Measurements from ENCODE around the gene PLCG2. TPM values are rescaled to one million over a fixed set of nuclear protein-coding genes. Genes with fewer than 3 reads are reported as not detected.

PLCG2 gene
- total RNA-seq, 1 donor from 2014 or later, result 7.1 TPM

DNA sequence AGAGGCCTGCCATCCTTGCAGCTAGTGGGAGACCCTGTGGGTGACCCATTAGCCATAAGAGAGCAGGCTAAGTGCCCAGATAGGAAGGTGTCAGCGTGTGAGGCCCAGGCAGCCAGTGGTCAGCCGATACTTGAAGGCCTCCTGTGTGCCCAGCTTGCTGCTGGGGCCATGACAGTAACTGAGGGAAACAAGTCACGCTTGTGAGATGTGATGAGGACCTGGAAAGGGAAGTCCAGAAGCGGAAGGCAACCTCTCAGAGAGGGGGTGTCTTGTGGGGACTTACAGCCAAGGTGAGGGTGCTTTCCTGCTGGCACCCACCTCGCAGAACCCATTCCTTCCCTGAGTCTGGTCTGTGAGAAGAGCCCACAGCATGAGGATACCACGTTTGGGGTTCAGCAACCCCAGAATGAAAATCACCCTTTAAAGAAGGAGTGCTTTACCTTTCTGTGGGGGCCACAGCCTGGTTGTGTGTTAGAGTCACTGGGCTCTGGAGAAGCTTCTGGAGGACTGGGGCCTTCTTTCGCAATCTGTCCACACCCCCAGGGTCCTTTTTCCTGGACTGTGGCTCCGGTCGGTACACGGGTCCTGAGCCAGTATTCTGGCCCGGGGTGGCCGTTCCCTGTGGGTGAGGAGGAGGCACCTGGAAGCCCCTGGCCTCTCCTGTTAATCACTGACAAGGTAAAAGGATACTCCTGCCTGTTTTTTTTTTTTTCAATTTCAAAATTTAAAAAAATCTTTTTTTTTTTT is 53.9 kb downstream of the PLCG2 start:
- intact Hi-C loops (cut with micrococcal nuclease), result loop anchor here (5.0 kb wide), 1 partner anchor 36 kb away; no protein-coding TSS in a partner anchor
- Mint-ChIP-seq H3K27me3 (ENCODE audit: low read depth) (peaks cover 2% of the 10 kb centered on the region), H3K36me3 (ENCODE audit: low read depth) (no peaks in the 10 kb centered on the region), H3K9me3 (no peaks in the 10 kb centered on the region), H3K4me3 (ENCODE audit: low read depth) (no peak overlapping the region), H3K27ac (no peak overlapping the region), H3K4me1 (ENCODE audit: low read depth) (peaks cover 14% of the 10 kb centered on the region)
- DNase-seq (ENCODE audit: low spot score), result no peak

DNA sequence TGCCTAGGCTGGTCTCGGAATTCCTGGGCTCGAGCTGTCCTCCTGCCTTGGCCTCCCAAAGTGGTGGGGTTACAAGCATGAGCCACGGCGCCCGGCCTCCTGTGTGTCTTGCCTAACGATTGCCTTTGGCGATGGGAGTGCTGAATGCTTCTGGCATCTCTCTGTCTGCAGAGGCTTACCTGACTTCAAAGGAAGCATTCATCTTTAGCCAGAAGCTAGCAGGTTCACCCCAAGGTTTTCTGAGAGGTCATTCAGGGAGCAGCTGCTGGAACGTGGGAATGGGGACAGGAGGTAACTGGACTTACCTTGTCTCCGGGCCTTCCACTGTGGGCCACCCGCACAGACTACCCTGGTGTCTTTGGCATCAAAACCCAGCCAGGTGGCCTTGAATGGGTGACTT is 54.7 kb downstream of the PLCG2 start:
- no peak for DNase-seq (ENCODE audit: low spot score)
- Mint-ChIP-seq H3K36me3 (ENCODE audit: low read depth) (no peaks in the 10 kb centered on the region), H3K4me1 (ENCODE audit: low read depth) (peaks cover 14% of the 10 kb centered on the region), H3K27ac (no peak overlapping the region), H3K27me3 (ENCODE audit: low read depth) (peaks cover 3% of the 10 kb centered on the region), H3K9me3 (no peaks in the 10 kb centered on the region), H3K4me3 (ENCODE audit: low read depth) (no peak overlapping the region)
- intact Hi-C loops (cut with micrococcal nuclease), result loop anchor here (5.0 kb wide), 1 partner anchor 36 kb away; no protein-coding TSS in a partner anchor

DNA sequence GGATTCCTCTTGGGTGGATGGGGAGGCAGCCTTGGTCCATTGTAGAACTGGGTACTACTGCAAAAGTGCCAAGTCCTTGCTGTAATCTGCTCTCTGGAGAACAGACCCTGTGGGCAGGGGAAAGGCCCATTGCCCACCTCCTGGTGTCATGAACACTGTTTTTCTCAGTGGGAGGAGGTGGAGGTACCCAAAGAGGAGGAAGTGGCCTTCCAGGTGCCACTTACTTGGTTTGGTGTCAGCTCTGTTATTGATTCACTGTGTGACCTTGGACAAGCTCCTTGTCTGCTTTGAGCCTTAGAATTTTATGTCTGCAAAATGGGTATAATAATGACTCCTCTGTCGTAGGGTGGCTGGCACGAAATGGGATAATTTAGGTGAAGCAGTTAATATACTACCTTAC is 55.8 kb downstream of the PLCG2 start:
- H3K27me3 Mint-ChIP-seq (ENCODE audit: low read depth), result peaks cover 3% of the 10 kb centered on the region
- intact Hi-C loops (cut with micrococcal nuclease), result loop anchor here (5.0 kb wide), 1 partner anchor 38 kb away; no protein-coding TSS in a partner anchor
- no peak for DNase-seq (ENCODE audit: low spot score)
- no peaks in the 10 kb centered on the region for H3K36me3 Mint-ChIP-seq (ENCODE audit: low read depth)
- peaks cover 14% of the 10 kb centered on the region for H3K4me1 Mint-ChIP-seq (ENCODE audit: low read depth)
- H3K9me3 Mint-ChIP-seq, result no peaks in the 10 kb centered on the region
- no peak overlapping the region for H3K27ac Mint-ChIP-seq
- no peak overlapping the region for H3K4me3 Mint-ChIP-seq (ENCODE audit: low read depth)

DNA sequence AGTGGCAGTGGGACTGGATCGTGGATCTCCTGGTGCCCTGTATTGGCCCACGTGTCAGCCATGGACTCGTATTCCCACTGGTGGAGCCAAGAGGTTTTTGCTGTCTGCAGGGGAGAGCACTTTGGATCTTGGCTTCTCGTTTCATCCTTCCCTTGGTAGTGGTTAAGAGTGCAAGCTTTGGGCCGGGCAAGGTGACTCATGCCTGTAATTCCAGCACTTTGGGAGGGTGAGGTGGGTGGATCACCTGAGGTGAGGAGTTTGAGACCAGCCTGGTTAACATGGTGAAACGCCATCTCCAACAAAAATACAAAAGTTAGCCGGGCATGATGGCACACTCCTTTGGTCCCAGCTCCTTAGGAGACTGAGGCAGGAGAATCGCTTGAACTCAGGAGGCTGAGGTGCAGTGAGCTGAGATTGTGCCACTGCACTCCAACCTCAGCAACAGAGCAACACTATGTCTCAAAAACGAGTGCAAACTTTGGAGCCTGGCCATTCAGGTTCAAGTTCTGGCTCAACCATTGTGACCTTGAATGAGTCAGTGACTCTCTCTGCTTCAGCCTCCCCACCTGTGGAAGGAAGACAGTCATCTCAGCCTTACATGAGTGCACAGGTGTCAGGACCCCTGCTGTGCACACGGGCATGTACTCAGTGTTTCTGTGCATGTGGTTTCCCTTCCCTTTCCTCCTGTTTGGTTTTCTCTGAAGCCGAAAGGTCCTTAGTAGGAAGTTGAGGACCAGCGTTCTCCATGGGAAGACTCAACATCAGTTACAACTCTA is 57.4 kb downstream of the PLCG2 start:
- Mint-ChIP-seq H3K9me3 (no peaks in the 10 kb centered on the region), H3K4me3 (ENCODE audit: low read depth) (no peak overlapping the region), H3K36me3 (ENCODE audit: low read depth) (no peaks in the 10 kb centered on the region), H3K4me1 (ENCODE audit: low read depth) (peaks cover 9% of the 10 kb centered on the region), H3K27ac (no peak overlapping the region), H3K27me3 (ENCODE audit: low read depth) (peaks cover 3% of the 10 kb centered on the region)
- intact Hi-C loops (cut with micrococcal nuclease), result no loop called here
- no peak for DNase-seq (ENCODE audit: low spot score)

DNA sequence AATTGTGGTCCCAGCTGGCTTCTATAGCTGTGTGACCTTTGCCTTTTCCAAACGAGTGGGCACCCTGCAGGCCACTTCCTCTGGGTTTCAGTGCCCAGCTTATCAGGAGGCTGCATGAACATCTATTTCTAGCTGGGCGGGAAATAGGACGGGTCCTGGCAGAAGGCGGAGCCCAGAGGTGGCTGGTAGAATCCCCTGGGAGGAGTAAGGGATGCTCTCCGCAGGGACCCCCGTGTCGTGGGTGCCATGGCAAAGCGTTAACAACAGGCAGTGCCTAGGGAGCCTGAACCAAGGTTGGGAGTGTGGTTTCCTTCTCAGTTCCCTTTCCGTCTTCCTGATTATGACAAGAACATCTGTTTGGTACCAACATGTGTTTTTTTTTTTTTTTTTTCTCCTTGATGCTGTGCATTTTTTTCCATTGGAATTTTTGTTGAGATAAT is 58.2 kb downstream of the PLCG2 start:
- Mint-ChIP-seq H3K4me1 (ENCODE audit: low read depth) (peaks cover 4% of the 10 kb centered on the region), H3K27ac (no peak overlapping the region), H3K4me3 (ENCODE audit: low read depth) (no peak overlapping the region), H3K9me3 (no peaks in the 10 kb centered on the region), H3K36me3 (ENCODE audit: low read depth) (no peaks in the 10 kb centered on the region), H3K27me3 (ENCODE audit: low read depth) (peaks cover 3% of the 10 kb centered on the region)
- no peak for DNase-seq (ENCODE audit: low spot score)
- intact Hi-C loops (cut with micrococcal nuclease), result no loop called here

DNA sequence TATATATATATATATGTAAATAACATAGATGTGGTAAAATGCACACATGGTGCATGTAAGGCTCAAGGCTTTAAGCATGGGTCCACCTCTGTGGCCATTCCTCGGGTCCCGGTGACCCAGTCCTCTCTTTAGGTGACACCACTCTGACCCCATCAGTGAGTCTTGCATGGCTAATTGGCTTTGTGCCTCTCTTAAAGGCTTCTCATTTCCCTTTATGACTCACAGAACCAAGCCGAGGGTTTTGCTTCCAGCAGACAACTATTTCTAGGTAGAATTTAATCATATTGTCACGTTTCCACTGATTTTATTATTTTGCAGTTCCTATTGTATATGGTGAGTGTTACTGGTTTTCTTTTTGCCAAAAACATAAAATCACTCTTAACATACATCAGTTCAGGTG is 59.7 kb downstream of the PLCG2 start:
- no peaks in the 10 kb centered on the region for H3K9me3 Mint-ChIP-seq
- no peak overlapping the region for H3K4me3 Mint-ChIP-seq (ENCODE audit: low read depth)
- no peak overlapping the region for H3K27ac Mint-ChIP-seq
- DNase-seq (ENCODE audit: low spot score), result no peak
- H3K4me1 Mint-ChIP-seq (ENCODE audit: low read depth), result peaks cover 5% of the 10 kb centered on the region
- peaks cover 3% of the 10 kb centered on the region for H3K27me3 Mint-ChIP-seq (ENCODE audit: low read depth)
- intact Hi-C loops (cut with micrococcal nuclease), result no loop called here
- H3K36me3 Mint-ChIP-seq (ENCODE audit: low read depth), result no peaks in the 10 kb centered on the region

DNA sequence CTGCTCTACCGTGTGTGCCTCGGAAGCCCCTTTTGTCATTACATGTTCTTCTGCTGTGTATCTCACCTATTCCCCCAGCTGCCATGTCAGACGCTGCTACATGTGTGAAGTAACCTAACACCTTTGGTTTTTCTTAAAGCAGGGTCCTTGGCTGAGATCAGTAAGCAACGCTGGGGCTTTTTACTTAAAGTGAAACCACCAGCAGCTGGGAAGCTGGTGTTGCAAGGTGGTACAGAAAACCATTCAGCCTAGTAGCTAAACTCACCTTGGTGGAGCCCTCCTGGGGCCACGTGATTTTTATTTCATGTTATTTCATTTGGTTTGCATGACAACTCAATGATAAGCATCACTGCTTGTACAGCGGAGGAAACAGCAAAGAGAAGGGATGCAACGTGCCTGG is 62.6 kb downstream of the PLCG2 start:
- Mint-ChIP-seq H3K27me3 (ENCODE audit: low read depth) (peaks cover 4% of the 10 kb centered on the region), H3K9me3 (no peaks in the 10 kb centered on the region), H3K4me1 (ENCODE audit: low read depth) (peaks cover 5% of the 10 kb centered on the region), H3K4me3 (ENCODE audit: low read depth) (no peak overlapping the region), H3K27ac (no peak overlapping the region), H3K36me3 (ENCODE audit: low read depth) (no peaks in the 10 kb centered on the region)
- no peak for DNase-seq (ENCODE audit: low spot score)
- intact Hi-C loops (cut with micrococcal nuclease), result no loop called here

DNA sequence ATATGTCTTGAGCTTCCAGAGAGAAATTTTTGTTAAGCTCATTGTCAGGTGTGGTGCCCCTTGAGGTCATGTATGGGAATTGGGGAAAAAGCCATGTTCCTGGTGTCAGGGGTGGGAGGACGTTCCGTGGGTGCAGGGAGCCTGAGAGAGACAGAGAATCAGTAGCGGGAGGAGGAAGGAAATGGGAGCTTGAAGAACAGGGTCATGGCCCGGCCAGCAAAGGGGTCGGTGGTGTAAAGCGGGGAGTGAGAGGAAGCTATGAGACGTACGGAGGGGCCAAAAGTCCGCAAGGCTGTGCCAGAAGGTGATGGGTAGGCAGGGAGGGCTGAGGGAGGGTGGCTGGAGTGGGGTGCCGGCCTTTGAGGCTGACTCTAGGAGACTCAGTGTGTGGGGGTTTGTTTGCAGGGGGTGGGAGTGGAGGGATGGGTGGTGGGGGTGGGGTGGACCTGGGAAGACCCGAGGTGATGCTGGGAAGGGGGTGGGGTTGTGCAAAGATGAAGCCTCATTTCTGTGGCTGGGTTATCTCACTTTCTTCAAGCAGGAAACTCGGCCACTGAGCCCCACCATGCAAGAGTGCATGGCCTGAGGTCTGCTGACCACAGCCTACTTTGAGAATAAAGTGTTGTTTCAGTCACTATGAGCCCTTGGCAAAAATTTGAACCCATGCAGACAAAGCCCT is 63.6 kb downstream of the PLCG2 start:
- H3K4me3 Mint-ChIP-seq (ENCODE audit: low read depth), result no peak overlapping the region
- intact Hi-C loops (cut with micrococcal nuclease), result no loop called here

DNA sequence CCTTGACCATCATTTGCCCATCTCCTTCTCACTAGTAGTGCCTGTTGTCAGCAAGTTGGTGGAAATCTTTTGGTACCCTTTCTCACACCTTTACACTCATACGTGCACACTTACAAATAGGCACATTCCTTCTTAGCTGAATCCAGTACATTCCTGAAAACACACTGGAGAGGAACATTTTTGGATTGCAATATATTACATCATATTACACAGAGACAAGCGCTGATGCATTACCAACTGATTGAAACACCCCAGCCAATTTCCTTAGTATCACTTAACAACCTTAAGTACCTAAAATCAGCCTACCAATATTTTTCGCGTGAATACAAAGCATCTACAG is 64.1 kb downstream of the PLCG2 start:
- DNase-seq (ENCODE audit: low spot score), result no peak
- Mint-ChIP-seq H3K9me3 (no peaks in the 10 kb centered on the region), H3K27ac (no peak overlapping the region), H3K27me3 (ENCODE audit: low read depth) (peaks cover 8% of the 10 kb centered on the region), H3K4me3 (ENCODE audit: low read depth) (no peak overlapping the region), H3K4me1 (ENCODE audit: low read depth) (peaks cover 5% of the 10 kb centered on the region), H3K36me3 (ENCODE audit: low read depth) (no peaks in the 10 kb centered on the region)
- intact Hi-C loops (cut with micrococcal nuclease), result no loop called here

More for the DNA sequence above, 63.6 kb downstream of the PLCG2 start:
- Mint-ChIP-seq H3K27me3 (ENCODE audit: low read depth) (peaks cover 5% of the 10 kb centered on the region), H3K9me3 (no peaks in the 10 kb centered on the region), H3K27ac (no peak overlapping the region), H3K36me3 (ENCODE audit: low read depth) (no peaks in the 10 kb centered on the region), H3K4me1 (ENCODE audit: low read depth) (peaks cover 5% of the 10 kb centered on the region)
- DNase-seq (ENCODE audit: low spot score), result no peak

DNA sequence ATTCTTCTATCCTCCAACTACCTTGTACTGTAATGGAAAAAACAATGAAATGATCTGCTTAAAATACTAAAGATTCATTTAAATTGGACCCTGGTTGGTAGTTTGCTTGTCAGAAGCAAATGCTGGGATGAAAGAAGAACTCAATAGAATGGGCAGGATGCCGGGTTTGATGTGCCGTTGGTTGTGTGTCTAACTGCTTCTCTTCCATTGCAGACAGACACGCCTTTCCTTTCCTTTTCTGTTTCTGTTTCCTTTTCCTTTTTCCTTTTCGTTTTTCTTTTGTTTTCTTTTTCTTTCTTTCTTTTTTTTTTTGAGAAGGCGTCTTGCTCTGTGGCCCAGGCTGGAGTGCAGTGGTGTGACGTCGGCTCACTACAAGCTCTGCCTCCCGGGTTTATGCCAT is 64.6 kb downstream of the PLCG2 start:
- Mint-ChIP-seq H3K4me3 (ENCODE audit: low read depth) (no peak overlapping the region), H3K4me1 (ENCODE audit: low read depth) (peaks cover 5% of the 10 kb centered on the region), H3K36me3 (ENCODE audit: low read depth) (no peaks in the 10 kb centered on the region), H3K27me3 (ENCODE audit: low read depth) (peaks cover 7% of the 10 kb centered on the region), H3K9me3 (no peaks in the 10 kb centered on the region), H3K27ac (no peak overlapping the region)
- DNase-seq (ENCODE audit: low spot score), result no peak
- intact Hi-C loops (cut with micrococcal nuclease), result no loop called here

DNA sequence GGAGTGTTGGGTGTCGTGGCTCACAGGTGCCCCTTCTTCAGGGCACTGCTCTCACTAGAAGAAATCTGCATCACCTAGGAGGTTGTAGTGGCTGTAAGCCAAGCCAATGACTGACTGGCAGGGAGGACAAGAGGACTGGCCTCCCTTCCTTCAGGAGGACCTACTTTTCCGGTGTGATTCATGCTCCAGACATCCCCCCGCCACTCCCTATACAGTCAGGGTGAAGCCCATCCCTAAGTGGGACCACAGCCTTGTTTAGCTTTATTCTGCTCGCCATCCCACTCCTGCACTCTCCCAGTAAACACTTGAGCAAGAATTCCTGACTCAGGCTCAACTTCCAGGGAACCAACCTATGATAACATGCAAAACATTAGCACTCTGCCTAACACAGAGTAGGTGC is 67.0 kb downstream of the PLCG2 start:
- Mint-ChIP-seq H3K4me3 (ENCODE audit: low read depth) (no peak overlapping the region), H3K36me3 (ENCODE audit: low read depth) (no peaks in the 10 kb centered on the region), H3K27me3 (ENCODE audit: low read depth) (peaks cover 7% of the 10 kb centered on the region), H3K4me1 (ENCODE audit: low read depth) (peaks cover 5% of the 10 kb centered on the region), H3K9me3 (no peaks in the 10 kb centered on the region), H3K27ac (no peak overlapping the region)
- intact Hi-C loops (cut with micrococcal nuclease), result no loop called here
- DNase-seq (ENCODE audit: low spot score), result no peak

DNA sequence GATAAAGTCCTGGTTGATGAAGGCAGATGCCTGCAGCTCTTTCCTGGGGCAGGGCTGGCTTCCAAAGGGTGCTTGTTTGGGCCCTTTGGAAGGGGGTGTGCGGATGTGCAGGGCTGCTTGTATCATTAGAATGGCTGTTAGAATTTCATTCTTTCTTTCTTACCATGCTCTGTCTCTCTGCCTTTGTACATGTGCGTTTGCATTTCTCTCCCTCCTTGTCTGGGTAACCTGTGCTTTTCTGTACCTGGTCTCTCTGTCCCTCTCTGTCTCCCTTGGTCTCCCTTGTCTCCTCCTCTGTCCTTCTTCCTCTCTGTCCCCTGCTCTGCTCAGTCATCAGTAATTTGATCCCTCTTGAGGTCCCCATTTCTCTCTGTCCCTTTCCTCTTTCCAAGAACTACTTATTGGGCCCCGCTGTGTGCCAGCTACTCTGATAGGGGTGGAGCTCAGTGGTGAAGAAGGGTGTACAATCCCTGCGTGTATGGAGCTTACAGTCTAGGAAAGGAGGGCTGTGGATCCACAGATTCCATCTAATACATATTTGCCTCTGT is 69.3 kb downstream of the PLCG2 start:
- H3K4me1 Mint-ChIP-seq (ENCODE audit: low read depth), result no peaks in the 10 kb centered on the region
- intact Hi-C loops (cut with micrococcal nuclease), result no loop called here
- H3K27ac Mint-ChIP-seq, result no peak overlapping the region
- H3K4me3 Mint-ChIP-seq (ENCODE audit: low read depth), result no peak overlapping the region
- H3K9me3 Mint-ChIP-seq, result no peaks in the 10 kb centered on the region
- no peaks in the 10 kb centered on the region for H3K36me3 Mint-ChIP-seq (ENCODE audit: low read depth)
- no peak for DNase-seq (ENCODE audit: low spot score)
- peaks cover 7% of the 10 kb centered on the region for H3K27me3 Mint-ChIP-seq (ENCODE audit: low read depth)
